Astrocyte (in vitro differentiated cells and primary cell): ENCODE data around the gene RAD51B.

Experiments
- EZH2 ChIP-seq: IDR thresholded peaks from 2 replicates; pipeline ENCODE4 v1.6.1; 2012; ENCODE audit warnings: mild to moderate bottlenecking, low read length, inconsistent platforms; ENCODE audit not compliant: insufficient read depth
- TF ChIP-seq, protein P1 (sequence below): IDR thresholded peaks from 2 replicates; pipeline ENCODE4 v1.5.1; 2011; ENCODE audit warnings: low read depth, mild to moderate bottlenecking, inconsistent platforms, low read length, moderate library complexity; ENCODE audit not compliant: insufficient read depth

DNA sequence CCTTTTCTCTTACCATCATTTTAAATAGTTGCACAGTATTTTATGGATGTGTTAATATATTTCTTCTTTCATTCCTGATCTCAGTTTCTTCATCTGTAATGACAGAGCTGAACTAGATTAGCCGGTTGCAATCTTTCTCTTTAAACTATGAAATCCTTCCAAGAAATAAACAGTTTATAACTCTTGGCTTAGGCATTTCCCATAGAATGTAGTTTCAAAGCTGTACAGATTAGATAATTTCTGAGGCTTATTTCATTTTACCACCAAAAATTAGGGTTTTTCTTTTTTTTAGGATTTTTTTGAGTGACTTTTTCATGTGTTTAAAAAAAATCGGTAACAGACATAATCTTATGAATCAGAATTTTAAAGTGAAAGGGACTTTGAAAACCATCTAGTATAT is 144.0 kb downstream of the RAD51B start:
- TF ChIP-seq, protein P1, sequence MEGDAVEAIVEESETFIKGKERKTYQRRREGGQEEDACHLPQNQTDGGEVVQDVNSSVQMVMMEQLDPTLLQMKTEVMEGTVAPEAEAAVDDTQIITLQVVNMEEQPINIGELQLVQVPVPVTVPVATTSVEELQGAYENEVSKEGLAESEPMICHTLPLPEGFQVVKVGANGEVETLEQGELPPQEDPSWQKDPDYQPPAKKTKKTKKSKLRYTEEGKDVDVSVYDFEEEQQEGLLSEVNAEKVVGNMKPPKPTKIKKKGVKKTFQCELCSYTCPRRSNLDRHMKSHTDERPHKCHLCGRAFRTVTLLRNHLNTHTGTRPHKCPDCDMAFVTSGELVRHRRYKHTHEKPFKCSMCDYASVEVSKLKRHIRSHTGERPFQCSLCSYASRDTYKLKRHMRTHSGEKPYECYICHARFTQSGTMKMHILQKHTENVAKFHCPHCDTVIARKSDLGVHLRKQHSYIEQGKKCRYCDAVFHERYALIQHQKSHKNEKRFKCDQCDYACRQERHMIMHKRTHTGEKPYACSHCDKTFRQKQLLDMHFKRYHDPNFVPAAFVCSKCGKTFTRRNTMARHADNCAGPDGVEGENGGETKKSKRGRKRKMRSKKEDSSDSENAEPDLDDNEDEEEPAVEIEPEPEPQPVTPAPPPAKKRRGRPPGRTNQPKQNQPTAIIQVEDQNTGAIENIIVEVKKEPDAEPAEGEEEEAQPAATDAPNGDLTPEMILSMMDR, result no peak
- no peak for TF ChIP-seq EZH2
